Osteocyte (in vitro differentiated cells): Measurements from ENCODE around the gene VSX2. TPM values are rescaled to one million over a fixed set of nuclear protein-coding genes. Genes with fewer than 3 reads are reported as not detected.

Experiments used
- DNase-seq: peaks from one replicate; pipeline ENCODE4 v3.0.0; 2021; ENCODE audit warnings: mixed read lengths; ENCODE audit not compliant: unreplicated experiment; ENCODE audit errors: extremely low spot score
- H3K27ac Mint-ChIP-seq: one replicate; pipeline ENCODE4 v1.8.0; 2021; ENCODE audit warnings: mild to moderate bottlenecking, mixed read lengths; ENCODE audit not compliant: unreplicated experiment
- H3K27me3 Mint-ChIP-seq: one replicate; pipeline ENCODE4 v1.8.0; 2021; ENCODE audit warnings: mixed read lengths; ENCODE audit not compliant: unreplicated experiment
- H3K36me3 Mint-ChIP-seq: one replicate; pipeline ENCODE4 v1.8.0; 2021; ENCODE audit warnings: mixed read lengths; ENCODE audit not compliant: unreplicated experiment
- H3K4me1 Mint-ChIP-seq: one replicate; pipeline ENCODE4 v1.8.0; 2021; ENCODE audit warnings: mixed read lengths; ENCODE audit not compliant: unreplicated experiment
- H3K4me3 Mint-ChIP-seq: one replicate; pipeline ENCODE4 v1.8.0; 2021; ENCODE audit warnings: mild to moderate bottlenecking, moderate library complexity, mixed read lengths; ENCODE audit not compliant: unreplicated experiment
- H3K9me3 Mint-ChIP-seq: one replicate; pipeline ENCODE4 v1.8.0; 2021; ENCODE audit warnings: mixed read lengths; ENCODE audit not compliant: unreplicated experiment
- CTCF ChIP-seq: fragments of 200-600 bp; sonication (generic); IDR thresholded peaks from 2 replicates; pipeline ENCODE4 v1.5.0; 2021; ENCODE audit warnings: antibody characterized with exemption, mild to moderate bottlenecking, moderate library complexity
- total RNA-seq: library from RNA; stranded (reverse); gene quantifications from 2 replicates; pipeline ENCODE4 v1.2.1, GENCODE V29; 2021

VSX2 gene
- total RNA-seq, 1 donor from 2014 or later = not detected

DNA sequence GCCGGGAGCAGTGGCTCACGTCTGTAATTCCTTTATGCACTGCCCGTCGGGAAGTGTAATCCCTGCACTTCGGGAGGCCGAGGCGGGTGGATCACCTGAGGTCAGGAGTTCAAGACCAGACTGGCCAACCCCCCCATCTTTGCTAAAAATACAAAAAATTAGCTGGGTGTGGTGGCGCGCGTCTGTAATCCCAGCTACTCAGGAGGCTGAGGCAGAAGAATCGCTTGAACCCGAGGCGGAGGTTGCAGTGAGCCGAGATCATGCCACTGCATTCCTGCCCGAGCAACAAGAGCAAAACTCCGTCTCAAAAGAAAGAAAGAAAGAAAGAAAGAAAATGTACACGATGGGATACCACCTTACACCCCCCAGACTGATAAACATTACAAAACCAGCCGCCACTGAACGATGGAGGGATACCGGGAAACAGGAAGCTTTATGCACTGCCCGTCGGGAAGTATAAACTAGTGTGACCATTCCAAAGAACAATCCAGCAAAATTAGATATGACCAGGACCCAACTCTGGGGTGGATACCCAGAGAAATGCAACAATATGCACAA is 62.4 kb downstream of the VSX2 start:
- Mint-ChIP-seq H3K4me3 (peak overlapping the region; percentile 84), H3K27me3 (no peaks in the 10 kb centered on the region)

DNA sequence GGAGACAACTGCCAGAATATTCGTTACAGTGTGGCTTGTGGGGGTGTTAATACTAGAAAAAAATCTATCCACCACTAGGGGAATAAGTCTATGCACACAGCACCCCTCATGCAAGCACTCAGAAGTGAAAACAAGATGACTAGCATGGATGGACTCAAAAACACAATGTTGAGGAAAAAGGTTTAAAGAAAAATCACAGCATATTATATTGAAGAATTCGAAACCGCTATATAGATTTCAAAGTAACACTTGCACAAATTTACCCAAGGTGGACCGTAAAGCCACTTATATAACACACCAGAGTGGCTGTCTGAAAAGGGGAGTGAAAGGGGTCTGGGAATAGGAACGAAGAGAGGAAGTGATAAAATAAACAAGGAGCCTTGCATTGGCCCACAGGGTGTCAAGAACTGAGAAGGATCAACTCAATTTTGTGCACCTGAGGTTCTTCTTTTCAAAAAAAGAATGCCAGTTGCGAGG is 62.9 kb downstream of the VSX2 start:
- H3K27me3 Mint-ChIP-seq = peaks cover 3% of the 10 kb centered on the region
- peaks cover 20% of the 10 kb centered on the region for H3K36me3 Mint-ChIP-seq
- H3K27ac Mint-ChIP-seq = peak overlapping the region; percentile 91
- H3K9me3 Mint-ChIP-seq = no peaks in the 10 kb centered on the region
- H3K4me1 Mint-ChIP-seq = peaks cover 19% of the 10 kb centered on the region
- DNase-seq = no peak
- H3K4me3 Mint-ChIP-seq = peak overlapping the region; percentile 84
- TF ChIP-seq CTCF = peak; percentile 57

More for the DNA sequence above, 62.4 kb downstream of the VSX2 start:
- DNase-seq = no peak
- Mint-ChIP-seq H3K9me3 (no peaks in the 10 kb centered on the region), H3K27ac (peak overlapping the region; percentile 91), H3K36me3 (peaks cover 21% of the 10 kb centered on the region), H3K4me1 (peaks cover 19% of the 10 kb centered on the region)
- TF ChIP-seq CTCF = no peak

DNA sequence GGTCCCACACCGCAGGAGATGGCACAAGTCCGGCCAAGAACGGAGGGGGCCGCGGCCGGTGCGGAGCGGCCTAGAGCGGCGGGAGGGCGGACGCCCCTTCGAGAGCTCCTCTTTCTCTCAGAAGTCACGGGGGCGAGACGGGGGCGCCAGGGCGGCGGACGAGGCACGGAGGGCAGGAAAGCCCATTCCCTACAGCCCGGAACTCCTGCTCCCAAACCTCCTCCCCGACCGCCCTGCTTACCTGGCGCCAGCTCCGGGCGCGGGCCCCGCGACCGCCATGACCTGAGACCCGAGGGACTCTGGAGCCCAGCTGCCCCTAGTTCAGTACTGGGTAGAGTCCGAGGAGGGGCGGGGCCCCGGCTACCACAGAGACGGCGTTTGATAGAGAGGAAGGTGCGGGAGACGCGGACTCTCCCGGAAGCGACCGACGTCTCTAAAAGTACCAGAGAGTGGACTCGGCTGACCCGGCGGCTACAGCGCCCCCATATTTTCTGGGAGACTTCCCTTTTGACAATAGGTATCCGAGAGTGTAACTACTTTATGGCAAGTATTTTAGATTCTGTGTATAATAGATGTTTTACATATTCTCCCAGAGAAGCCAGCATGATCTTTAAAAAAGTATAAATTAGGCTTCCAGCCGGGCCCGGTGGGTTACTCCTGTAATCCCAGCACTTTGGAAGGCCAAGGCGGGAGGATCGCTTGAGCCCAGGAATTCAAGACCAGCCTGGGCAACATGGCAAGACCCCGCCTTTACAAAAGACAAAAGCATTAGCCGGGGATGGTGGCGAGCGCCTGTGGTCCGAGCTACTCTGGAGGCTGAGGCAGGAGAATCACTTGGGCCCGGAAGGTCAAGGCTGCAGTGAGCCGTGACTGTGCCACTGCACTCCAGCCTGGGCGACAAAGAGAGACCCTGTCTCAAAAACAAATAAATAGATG is 63.7 kb downstream of the VSX2 start, which contains the start of gene ABCD4:
Gene ABCD4, minus strand, starts transcription at position 301 of the 936 bp plus-strand sequence. Its CDS starts 22 bp downstream, at position 279.
- peak; percentile 50 for TF ChIP-seq CTCF
- H3K4me1 Mint-ChIP-seq = peaks cover 19% of the 10 kb centered on the region
- peaks cover 3% of the 10 kb centered on the region for H3K27me3 Mint-ChIP-seq
- DNase-seq = peak; percentile 93
- peaks cover 16% of the 10 kb centered on the region for H3K36me3 Mint-ChIP-seq
- peak within 1 kb of the TSS; percentile 84 for H3K4me3 Mint-ChIP-seq
- peak within 1 kb of the TSS; percentile 91 for H3K27ac Mint-ChIP-seq
- no peaks in the 10 kb centered on the region for H3K9me3 Mint-ChIP-seq

GRCh38 chr14:74308695-74309094 is 69.4 kb downstream of the VSX2 start:
- Mint-ChIP-seq H3K4me3 (no peak overlapping the region), H3K27me3 (peaks cover 16% of the 10 kb centered on the region), H3K36me3 (no peaks in the 10 kb centered on the region), H3K4me1 (no peaks in the 10 kb centered on the region), H3K9me3 (no peaks in the 10 kb centered on the region), H3K27ac (no peak overlapping the region)
- no peak for TF ChIP-seq CTCF
- no peak for DNase-seq
